Measurements from ENCODE around the gene BABAM2.
A peak's percentile ranks its signal among the peaks of the same experiment; 100 is the strongest.

The BABAM2 gene

DNA sequence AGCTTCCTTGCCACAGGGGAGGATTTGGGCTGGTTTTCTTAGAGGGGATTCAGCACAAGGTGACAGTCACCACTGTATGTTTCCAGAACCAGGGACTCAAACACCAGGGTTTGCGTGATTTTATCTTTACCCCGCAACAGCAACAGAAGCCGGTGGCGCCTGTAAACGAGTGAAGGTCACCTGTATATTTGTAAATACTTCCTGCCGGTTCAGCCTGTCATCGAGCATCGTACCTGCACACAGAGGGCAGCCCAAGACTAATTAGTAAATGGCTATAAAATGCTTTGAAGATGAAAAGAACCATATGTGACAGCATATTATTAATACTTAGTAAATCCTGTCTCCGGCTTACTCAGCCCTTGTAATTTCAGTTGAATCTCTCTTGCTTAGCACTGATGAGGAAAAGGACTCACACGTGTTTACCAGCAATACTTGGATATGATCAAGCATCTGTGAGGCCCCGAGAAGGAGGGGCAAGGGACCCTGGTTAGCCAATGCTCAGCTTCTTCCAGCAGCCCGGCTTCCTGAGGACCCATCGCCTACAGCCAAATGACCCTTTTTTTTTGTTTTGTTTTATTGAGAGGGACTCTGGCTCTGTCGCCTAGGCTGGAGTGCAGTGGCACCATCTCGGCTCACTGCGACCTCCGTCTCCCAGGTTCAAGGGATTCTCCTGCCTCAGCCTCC lies 450.8 kb downstream of the BABAM2 start:
- Histone ChIP-seq H3K9ac (ENCODE audit: low read depth, low read length) (no peak overlapping the region), H3K27me3 (ENCODE audit: control insufficient read depth, insufficient read depth, low read length) (no peaks in the 10 kb centered on the region), H3K4me1 (ENCODE audit: control insufficient read depth, insufficient read depth, low read length) (peaks cover 45% of the 10 kb centered on the region), H3K36me3 (ENCODE audit: insufficient read depth, low read length) (no peaks in the 10 kb centered on the region), H3K4me2 (ENCODE audit: low read length) (no peak overlapping the region), H3K4me3 (ENCODE audit: low read length) (no peak overlapping the region), H3K9me3 (replicated peaks; ENCODE audit: low read length) (no peaks in the 10 kb centered on the region)

DNA sequence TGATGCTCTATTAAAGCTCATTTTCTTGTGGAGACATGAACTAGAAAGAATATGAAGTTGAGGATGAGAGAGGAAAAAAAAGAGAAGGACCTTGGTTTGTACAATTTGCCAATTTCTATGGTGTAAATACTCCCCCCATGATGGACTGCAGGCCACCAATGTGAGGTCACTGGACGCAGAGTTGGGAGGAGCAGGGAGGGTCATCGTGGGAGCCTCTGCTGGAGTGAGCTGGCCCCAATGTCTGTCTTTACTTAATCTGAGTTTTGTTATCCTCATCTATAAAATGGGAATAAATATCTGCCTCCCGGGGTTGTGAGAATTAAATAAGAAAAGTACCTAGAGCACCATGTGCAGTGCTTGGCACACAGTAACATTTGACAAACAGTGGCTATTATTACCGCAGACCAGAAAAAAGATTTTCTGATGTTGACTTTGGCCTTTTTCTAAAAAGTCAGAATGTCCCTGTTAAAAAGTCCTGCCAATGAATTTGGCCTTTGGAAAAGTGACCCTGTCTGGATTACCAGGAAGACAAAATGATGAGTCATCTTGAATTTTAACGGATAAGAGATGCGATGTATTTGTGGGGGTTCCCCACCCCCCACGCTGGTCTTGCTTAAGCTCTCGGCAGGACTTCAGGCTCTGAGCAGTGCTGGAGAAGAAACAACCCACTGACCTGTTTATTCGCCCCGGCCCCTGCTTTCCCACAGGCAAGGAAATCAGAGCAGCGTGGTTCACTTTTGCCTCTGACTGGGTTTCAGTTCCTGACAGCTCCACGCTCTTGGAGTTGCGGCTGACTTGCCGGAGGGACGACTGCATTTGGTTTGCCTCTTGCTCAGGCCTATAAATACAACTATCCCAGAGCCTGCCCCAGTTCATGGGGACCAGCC lies 451.8 kb downstream of the BABAM2 start:
- peaks cover 50% of the 10 kb centered on the region for H3K4me1 ChIP-seq (ENCODE audit: control insufficient read depth, insufficient read depth, low read length)
- no peaks in the 10 kb centered on the region for H3K36me3 ChIP-seq (ENCODE audit: insufficient read depth, low read length)
- no peaks in the 10 kb centered on the region for H3K9me3 ChIP-seq (replicated peaks; ENCODE audit: low read length)
- no peaks in the 10 kb centered on the region for H3K27me3 ChIP-seq (ENCODE audit: control insufficient read depth, insufficient read depth, low read length)
- peak overlapping the region; percentile 47 for H3K4me3 ChIP-seq (ENCODE audit: low read length)
- H3K4me2 ChIP-seq (ENCODE audit: low read length), result peak overlapping the region; percentile 53
- peak overlapping the region; percentile 22 for H3K9ac ChIP-seq (ENCODE audit: low read depth, low read length)

DNA sequence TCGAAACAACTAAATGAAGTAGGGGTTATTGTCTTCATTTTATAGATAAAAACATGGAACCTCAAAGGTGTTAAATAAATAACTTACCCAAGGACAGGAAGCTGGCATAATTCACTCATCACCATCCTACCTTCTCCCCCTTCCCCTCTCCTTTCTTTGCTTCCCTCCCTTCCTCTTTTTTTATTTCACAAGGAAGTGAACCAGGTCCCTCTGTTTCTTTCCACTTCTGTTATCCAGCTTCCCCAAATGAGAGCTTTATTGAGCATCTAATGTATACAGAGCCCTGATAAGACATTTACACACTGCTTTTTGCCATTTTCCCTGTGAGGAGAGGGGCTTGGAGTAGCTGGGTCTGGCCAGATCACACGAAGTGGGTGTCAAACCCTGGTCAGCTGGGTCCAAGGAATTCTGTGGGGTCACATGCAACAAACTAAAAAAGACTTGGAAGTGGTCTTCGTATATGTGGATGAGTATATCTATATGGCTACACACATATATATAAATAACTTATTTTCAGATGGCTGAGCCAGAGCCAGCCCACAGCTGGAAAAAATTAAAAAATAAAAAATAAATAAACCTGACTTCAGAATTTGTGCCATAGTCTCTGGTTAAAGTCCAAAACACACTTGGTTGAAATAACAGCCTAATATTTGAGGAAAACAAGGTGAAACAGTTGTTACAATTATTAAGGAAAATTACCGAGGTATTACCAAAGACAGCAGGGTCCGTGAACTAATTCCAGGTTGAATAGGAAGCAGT lies 452.8 kb downstream of the BABAM2 start:
- Histone ChIP-seq H3K36me3 (ENCODE audit: insufficient read depth, low read length) (no peaks in the 10 kb centered on the region), H3K9ac (ENCODE audit: low read depth, low read length) (no peak overlapping the region), H3K4me3 (ENCODE audit: low read length) (no peak overlapping the region), H3K9me3 (replicated peaks; ENCODE audit: low read length) (no peaks in the 10 kb centered on the region), H3K4me2 (ENCODE audit: low read length) (no peak overlapping the region), H3K27me3 (ENCODE audit: control insufficient read depth, insufficient read depth, low read length) (no peaks in the 10 kb centered on the region), H3K4me1 (ENCODE audit: control insufficient read depth, insufficient read depth, low read length) (peaks cover 43% of the 10 kb centered on the region)

DNA sequence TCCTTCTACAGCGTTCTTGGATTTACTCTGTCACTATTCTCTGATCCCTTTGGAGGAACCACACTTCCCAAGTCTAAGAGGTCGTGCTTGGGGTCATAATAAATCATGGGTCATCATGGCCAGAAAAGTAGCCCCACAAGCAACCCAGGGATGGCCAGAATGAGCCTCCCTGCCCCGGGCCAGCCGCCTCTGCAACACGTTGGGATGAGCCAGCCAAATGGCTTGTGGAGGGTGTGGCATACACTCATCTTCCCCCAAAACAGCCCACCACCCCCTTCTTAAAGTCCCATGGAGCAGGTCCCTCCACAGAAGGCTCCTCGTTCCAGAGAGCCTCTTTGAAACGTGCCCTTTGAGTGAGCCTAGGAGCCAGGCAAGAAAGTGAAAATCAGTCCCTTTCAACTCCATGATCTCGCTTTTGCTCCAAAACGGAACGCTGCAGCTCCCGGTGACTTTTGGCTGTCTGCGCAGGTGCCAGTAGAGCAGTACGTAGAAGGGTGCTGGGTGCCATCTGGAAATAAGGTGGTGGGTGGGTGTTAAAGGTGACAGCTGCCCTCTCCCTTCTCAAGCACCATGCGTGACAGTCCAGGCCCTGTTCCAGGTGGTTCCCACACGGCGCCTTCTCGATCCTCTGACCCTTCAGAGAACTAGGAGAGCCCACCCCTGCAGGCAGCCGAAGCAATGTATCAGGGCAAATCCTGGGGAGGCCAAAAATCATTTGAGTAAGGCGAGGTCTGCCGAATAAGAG lies 453.6 kb downstream of the BABAM2 start:
- no peak overlapping the region for H3K4me3 ChIP-seq (ENCODE audit: low read length)
- no peak overlapping the region for H3K4me2 ChIP-seq (ENCODE audit: low read length)
- H3K9me3 ChIP-seq (replicated peaks; ENCODE audit: low read length), result no peaks in the 10 kb centered on the region
- H3K9ac ChIP-seq (ENCODE audit: low read depth, low read length), result no peak overlapping the region
- no peaks in the 10 kb centered on the region for H3K27me3 ChIP-seq (ENCODE audit: control insufficient read depth, insufficient read depth, low read length)
- H3K4me1 ChIP-seq (ENCODE audit: control insufficient read depth, insufficient read depth, low read length), result peaks cover 35% of the 10 kb centered on the region
- H3K36me3 ChIP-seq (ENCODE audit: insufficient read depth, low read length), result no peaks in the 10 kb centered on the region

DNA sequence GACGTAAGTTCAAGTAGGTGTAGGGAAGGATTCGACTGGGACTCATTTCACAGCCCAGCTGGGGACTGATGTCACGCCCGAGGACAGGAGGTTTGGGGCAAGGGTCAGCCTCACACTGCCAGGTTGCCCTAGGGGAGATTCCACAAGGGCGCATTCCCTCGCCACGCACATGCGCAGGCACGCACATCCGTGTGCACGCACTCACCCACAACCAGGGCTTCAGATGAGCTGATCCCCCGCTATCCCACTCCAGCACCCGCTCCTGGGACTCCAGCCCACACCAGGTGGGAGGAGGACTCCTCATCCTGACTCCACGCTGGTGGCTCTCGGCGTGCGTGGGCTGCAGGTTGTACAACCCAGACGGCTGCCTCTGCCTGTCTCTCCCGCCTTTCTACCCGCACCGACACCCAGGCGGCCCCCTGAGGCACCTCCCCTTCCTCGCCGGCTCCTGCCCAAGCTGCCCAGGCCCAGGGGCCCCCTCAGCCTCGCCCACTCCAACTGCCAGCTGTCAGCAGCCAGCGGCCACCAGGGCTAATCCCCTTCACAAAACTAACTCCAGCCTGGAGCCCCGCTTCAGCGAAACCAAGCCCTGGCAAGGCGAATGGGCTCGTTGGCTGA lies 454.3 kb downstream of the BABAM2 start:
- no peaks in the 10 kb centered on the region for H3K36me3 ChIP-seq (ENCODE audit: insufficient read depth, low read length)
- H3K4me3 ChIP-seq (ENCODE audit: low read length), result no peak overlapping the region
- H3K9ac ChIP-seq (ENCODE audit: low read depth, low read length), result no peak overlapping the region
- no peaks in the 10 kb centered on the region for H3K9me3 ChIP-seq (replicated peaks; ENCODE audit: low read length)
- no peaks in the 10 kb centered on the region for H3K27me3 ChIP-seq (ENCODE audit: control insufficient read depth, insufficient read depth, low read length)
- no peak overlapping the region for H3K4me2 ChIP-seq (ENCODE audit: low read length)
- H3K4me1 ChIP-seq (ENCODE audit: control insufficient read depth, insufficient read depth, low read length), result peaks cover 30% of the 10 kb centered on the region

DNA sequence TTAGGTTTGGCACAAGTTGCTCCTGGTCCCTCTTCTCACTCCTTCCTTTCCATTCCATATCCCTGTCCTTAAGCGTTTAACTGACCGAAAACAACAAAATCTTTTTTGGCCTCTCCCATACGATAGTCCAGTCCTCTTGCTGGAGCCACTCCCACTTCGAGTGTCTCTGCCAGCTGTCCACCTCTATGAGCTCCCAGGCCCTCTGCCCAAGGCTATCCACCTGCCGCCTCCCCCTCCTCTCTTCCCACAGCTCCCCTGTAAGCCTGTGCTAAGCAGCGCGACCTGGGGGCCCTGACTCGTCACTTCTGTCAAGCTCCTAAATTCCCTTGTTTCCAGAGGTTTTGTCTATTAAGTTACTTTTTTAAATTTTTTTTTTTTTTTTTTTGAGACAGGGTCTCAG lies 455.1 kb downstream of the BABAM2 start:
- Histone ChIP-seq H3K4me3 (ENCODE audit: low read length) (no peak overlapping the region), H3K9ac (ENCODE audit: low read depth, low read length) (no peak overlapping the region), H3K36me3 (ENCODE audit: insufficient read depth, low read length) (no peaks in the 10 kb centered on the region), H3K27me3 (ENCODE audit: control insufficient read depth, insufficient read depth, low read length) (no peaks in the 10 kb centered on the region), H3K4me1 (ENCODE audit: control insufficient read depth, insufficient read depth, low read length) (peaks cover 28% of the 10 kb centered on the region), H3K9me3 (replicated peaks; ENCODE audit: low read length) (no peaks in the 10 kb centered on the region), H3K4me2 (ENCODE audit: low read length) (no peak overlapping the region)

DNA sequence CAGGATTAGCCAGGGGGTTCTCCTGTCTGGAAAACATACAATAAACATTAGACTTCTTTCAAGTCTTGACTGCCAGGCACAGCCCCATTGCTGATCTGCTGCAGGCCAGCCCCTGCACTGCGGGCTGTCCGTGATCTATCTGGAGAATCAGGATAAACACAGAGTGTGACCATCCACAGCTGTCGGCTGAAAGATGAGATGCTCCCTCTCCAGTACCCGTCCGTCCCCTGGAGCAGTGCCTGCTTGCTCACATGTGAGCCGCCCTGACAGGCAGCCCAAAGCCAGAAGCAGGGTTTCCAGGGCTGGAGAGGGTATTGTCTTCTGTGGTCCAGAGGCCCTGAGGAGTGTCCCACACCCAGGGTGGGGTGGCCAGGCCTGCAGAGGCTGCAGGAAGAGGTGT lies 456.1 kb downstream of the BABAM2 start:
- Histone ChIP-seq H3K4me3 (ENCODE audit: low read length) (no peak overlapping the region), H3K9me3 (replicated peaks; ENCODE audit: low read length) (no peaks in the 10 kb centered on the region), H3K4me1 (ENCODE audit: control insufficient read depth, insufficient read depth, low read length) (peaks cover 28% of the 10 kb centered on the region), H3K4me2 (ENCODE audit: low read length) (no peak overlapping the region), H3K9ac (ENCODE audit: low read depth, low read length) (no peak overlapping the region), H3K36me3 (ENCODE audit: insufficient read depth, low read length) (no peaks in the 10 kb centered on the region), H3K27me3 (ENCODE audit: control insufficient read depth, insufficient read depth, low read length) (no peaks in the 10 kb centered on the region)

DNA sequence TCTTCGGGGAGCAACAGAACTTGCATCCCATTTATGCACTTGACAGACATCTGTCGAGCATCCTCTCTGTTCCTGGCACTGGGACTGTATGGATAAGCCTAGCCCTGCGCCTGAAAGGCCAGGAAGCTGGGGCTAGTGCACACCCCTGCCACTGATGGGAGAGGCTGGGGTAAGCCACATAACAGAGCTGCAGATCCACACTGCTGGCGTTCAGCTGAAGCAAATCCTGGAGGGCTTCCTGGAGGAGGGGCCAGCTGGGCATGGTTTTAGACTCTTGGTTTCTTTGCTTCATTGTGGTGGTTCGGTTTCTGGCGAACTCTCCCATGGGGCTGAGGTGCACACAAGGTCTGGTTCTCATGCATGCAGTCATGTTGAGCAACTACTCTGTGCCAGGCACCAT lies 456.7 kb downstream of the BABAM2 start:
- Histone ChIP-seq H3K27me3 (ENCODE audit: control insufficient read depth, insufficient read depth, low read length) (no peaks in the 10 kb centered on the region), H3K4me3 (ENCODE audit: low read length) (no peak overlapping the region), H3K36me3 (ENCODE audit: insufficient read depth, low read length) (no peaks in the 10 kb centered on the region), H3K4me1 (ENCODE audit: control insufficient read depth, insufficient read depth, low read length) (peaks cover 24% of the 10 kb centered on the region), H3K4me2 (ENCODE audit: low read length) (no peak overlapping the region), H3K9me3 (replicated peaks; ENCODE audit: low read length) (no peaks in the 10 kb centered on the region), H3K9ac (ENCODE audit: low read depth, low read length) (no peak overlapping the region)

DNA sequence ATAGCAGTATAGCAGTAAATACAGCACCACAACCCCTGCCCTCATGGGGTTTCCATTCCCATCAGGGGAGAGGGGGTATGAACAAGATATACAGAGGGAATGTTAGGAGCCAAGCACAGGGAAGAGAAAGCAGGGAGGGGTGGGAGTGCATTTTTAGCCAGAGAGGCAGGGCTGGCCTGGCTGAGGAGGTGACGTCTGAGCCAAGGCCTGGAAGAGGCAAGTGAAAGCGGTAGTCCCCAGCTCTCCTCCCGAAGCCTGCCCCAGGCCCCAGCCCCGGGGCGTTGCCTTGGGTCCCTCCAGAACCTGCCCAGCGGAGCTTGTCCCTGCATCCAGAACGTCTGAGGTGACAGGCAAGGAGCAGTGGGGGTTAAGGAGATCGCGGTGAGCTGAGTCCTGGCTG lies 457.1 kb downstream of the BABAM2 start:
- H3K9me3 ChIP-seq (replicated peaks; ENCODE audit: low read length), result no peaks in the 10 kb centered on the region
- H3K4me2 ChIP-seq (ENCODE audit: low read length), result no peak overlapping the region
- no peak overlapping the region for H3K4me3 ChIP-seq (ENCODE audit: low read length)
- H3K36me3 ChIP-seq (ENCODE audit: insufficient read depth, low read length), result no peaks in the 10 kb centered on the region
- no peaks in the 10 kb centered on the region for H3K27me3 ChIP-seq (ENCODE audit: control insufficient read depth, insufficient read depth, low read length)
- H3K9ac ChIP-seq (ENCODE audit: low read depth, low read length), result no peak overlapping the region
- peaks cover 20% of the 10 kb centered on the region for H3K4me1 ChIP-seq (ENCODE audit: control insufficient read depth, insufficient read depth, low read length)

DNA sequence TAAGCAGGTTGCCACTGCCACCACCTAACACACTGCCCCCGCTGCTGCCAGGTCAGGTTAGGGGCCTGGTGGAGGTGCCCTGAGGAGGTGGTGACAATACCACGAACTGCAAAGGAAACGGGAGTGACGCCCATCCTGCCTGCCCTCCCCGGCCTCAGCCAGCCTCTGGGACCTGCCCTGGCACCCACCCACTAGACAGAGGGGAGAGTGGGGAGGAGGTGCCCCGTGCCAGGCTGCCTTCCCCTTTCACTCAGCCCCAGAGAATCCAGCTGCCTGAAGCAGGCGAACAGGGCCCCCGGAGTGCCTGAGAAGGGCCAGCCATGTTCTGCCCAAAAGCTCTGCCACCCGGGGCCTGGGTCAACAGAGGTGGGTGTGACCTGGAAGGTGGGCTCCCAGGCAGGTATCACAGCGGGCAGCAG lies 457.6 kb downstream of the BABAM2 start:
- Histone ChIP-seq H3K4me1 (ENCODE audit: control insufficient read depth, insufficient read depth, low read length) (peaks cover 14% of the 10 kb centered on the region), H3K27me3 (ENCODE audit: control insufficient read depth, insufficient read depth, low read length) (no peaks in the 10 kb centered on the region), H3K4me3 (ENCODE audit: low read length) (no peak overlapping the region), H3K36me3 (ENCODE audit: insufficient read depth, low read length) (no peaks in the 10 kb centered on the region), H3K9ac (ENCODE audit: low read depth, low read length) (no peak overlapping the region), H3K9me3 (replicated peaks; ENCODE audit: low read length) (no peaks in the 10 kb centered on the region), H3K4me2 (ENCODE audit: low read length) (no peak overlapping the region)
